ENCODE measurements around the gene TXNRD1.

DNA sequence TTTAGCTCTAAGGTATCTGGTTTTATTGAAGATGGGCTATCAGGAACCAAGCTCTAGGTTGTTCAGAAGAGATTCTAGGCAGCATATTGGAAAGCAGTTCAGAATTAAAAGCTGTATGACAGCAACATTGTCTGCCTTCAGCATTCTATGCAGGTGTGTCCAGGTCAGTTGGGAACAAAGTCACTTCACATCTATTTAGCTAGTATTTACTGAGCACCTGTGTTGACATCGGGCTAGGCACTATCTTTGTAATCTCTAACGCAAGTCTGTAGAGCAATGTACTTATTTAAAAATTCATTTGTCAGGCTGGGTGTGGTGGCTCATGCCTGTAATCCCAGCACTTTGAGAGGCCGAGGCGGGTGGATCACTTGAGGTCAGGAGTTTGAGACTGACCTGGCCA, 81.1 kb downstream of the TXNRD1 start:
- TF ChIP-seq EZH2phosphoT487 (IDR thresholded peaks at IDR 0.05; ENCODE audit: low read depth) = no peak
- TF ChIP-seq, protein P1, sequence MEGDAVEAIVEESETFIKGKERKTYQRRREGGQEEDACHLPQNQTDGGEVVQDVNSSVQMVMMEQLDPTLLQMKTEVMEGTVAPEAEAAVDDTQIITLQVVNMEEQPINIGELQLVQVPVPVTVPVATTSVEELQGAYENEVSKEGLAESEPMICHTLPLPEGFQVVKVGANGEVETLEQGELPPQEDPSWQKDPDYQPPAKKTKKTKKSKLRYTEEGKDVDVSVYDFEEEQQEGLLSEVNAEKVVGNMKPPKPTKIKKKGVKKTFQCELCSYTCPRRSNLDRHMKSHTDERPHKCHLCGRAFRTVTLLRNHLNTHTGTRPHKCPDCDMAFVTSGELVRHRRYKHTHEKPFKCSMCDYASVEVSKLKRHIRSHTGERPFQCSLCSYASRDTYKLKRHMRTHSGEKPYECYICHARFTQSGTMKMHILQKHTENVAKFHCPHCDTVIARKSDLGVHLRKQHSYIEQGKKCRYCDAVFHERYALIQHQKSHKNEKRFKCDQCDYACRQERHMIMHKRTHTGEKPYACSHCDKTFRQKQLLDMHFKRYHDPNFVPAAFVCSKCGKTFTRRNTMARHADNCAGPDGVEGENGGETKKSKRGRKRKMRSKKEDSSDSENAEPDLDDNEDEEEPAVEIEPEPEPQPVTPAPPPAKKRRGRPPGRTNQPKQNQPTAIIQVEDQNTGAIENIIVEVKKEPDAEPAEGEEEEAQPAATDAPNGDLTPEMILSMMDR (IDR thresholded peaks at IDR 0.05; ENCODE audit: low read depth, low read length) = no peak

Data from OCI-LY3 (cell line).